Suprapubic skin (tissue), 4 donors: Measurements from ENCODE around the gene SETBP1.

Experiments used
- CTCF ChIP-seq, 2 donors: fragments of 200-600 bp in 1 of 2; fragments of 450-650 bp in 1 of 2; sonication (generic) in 1 of 2; IDR thresholded peaks; one replicate each; pipeline ENCODE4 v1.5.1; 2016 to 2019; ENCODE audit warnings: antibody characterized with exemption in 2 of 2, mild to moderate bottlenecking in 1 of 2, moderate library complexity in 1 of 2
- POLR2A ChIP-seq, 2 donors: fragments of 450-650 bp; IDR thresholded peaks; one replicate each; pipeline ENCODE4 v1.6.1; 2017; ENCODE audit warnings: antibody characterized with exemption in 2 of 2, mild to moderate bottlenecking in 2 of 2, moderate library complexity in 2 of 2
- POLR2AphosphoS5 ChIP-seq, 3 donors: sonication (generic); formaldehyde crosslinking; IDR thresholded peaks; one replicate each; pipeline ENCODE4 v1.6.1; 2017; ENCODE audit warnings: antibody characterized with exemption in 3 of 3

GRCh38 chr18:44682871-44683221 lies 2.2 kb downstream of the SETBP1 start:
- no peak for TF ChIP-seq POLR2A (IDR thresholded peaks at IDR 0.05)
- TF ChIP-seq CTCF (IDR thresholded peaks at IDR 0.05) = no peak
- no peak for TF ChIP-seq POLR2AphosphoS5 (IDR thresholded peaks at IDR 0.05)
